ENCODE data around the gene BRIX1.
A peak's percentile ranks its signal among the peaks of the same experiment; 100 is the strongest.
"Not testable (repeated sequence)": the region's sequence is repeated elsewhere in the genome, so short reads cannot be mapped to it uniquely, and the experiment has no call there.

Gene BRIX1

DNA sequence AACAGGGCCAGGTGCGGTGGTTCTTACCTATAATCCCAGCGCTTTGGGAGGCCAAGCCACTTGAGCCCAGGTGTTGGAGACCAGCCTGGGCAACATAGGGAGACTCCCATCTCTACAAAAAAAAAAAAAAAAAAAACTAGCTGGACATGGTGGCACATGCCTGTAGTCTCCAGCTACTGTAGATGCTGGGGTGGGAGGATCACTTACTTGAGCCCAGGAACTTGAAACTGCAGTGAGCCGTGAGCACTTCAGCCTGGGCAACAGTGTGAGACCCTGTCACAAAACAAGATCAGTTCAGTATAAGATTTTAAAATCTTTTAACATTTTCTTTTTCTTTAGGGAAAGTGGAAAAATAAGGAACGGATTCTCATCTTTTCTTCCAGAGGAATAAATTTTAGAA is 2.5 kb downstream of the BRIX1 start:
- CTCF ChIA-PET, result interaction anchor here (0.7 to 3.5 kb wide), 6 partner anchors 12 to 442 kb away, joined by 3 to 25 read pairs (median 6); partner anchors contain the start of gene DNAJC21
- no peak for DNase-seq (ENCODE audit: extremely low spot score)
- POLR2A ChIA-PET, result interaction anchor here (4.7 kb wide), 1 partner anchor 11 kb away, joined by 41 read pairs; the partner anchor contains the start of gene DNAJC21
- TF ChIP-seq, protein P1, sequence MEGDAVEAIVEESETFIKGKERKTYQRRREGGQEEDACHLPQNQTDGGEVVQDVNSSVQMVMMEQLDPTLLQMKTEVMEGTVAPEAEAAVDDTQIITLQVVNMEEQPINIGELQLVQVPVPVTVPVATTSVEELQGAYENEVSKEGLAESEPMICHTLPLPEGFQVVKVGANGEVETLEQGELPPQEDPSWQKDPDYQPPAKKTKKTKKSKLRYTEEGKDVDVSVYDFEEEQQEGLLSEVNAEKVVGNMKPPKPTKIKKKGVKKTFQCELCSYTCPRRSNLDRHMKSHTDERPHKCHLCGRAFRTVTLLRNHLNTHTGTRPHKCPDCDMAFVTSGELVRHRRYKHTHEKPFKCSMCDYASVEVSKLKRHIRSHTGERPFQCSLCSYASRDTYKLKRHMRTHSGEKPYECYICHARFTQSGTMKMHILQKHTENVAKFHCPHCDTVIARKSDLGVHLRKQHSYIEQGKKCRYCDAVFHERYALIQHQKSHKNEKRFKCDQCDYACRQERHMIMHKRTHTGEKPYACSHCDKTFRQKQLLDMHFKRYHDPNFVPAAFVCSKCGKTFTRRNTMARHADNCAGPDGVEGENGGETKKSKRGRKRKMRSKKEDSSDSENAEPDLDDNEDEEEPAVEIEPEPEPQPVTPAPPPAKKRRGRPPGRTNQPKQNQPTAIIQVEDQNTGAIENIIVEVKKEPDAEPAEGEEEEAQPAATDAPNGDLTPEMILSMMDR (IDR thresholded peaks at IDR 0.05; ENCODE audit: control extremely low read depth, extremely low read depth, low read depth, missing control alignments), result no peak

DNA sequence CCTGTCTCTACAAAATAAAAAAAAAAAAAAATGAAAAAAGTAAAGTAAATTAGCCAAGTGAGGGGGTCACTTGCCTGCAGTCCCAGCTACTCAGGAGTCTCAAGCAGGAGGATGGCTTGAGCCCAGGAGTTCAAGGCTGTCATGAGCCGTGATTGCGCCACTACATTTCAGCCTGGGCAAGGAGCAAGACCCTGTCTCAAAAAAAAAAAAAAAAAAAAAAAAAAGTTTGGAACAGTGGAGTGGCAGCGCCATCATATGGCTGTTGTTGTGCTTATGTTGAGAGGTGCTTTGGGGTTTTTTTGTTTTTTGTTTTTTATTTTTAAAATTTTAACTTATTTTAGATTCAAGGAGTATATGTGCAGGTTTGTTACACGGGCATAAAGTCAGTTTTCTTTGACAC is 3.6 kb downstream of the BRIX1 start:
- ChIA-PET POLR2A (no interaction called here), CTCF (interaction anchor here (0.8 to 2.1 kb wide), 2 partner anchors 10 to 15 kb away, joined by 3 to 6 read pairs; partner anchors contain the start of gene DNAJC21)
- TF ChIP-seq, protein P1 (IDR thresholded peaks at IDR 0.05; ENCODE audit: control extremely low read depth, extremely low read depth, low read depth, missing control alignments), result no peak
- no peak for DNase-seq (ENCODE audit: extremely low spot score)

GRCh38 chr5:34923256-34923655 is 7.7 kb downstream of the BRIX1 start:
- DNase-seq (ENCODE audit: extremely low spot score); POLR2A ChIA-PET: not testable (repeated sequence)
- CTCF ChIA-PET, result interaction anchor here (0.8 to 3.5 kb wide), 3 partner anchors 8 to 80 kb away, joined by 3 to 11 read pairs (median 3); partner anchors contain the start of genes BRIX1 and RAD1

DNA sequence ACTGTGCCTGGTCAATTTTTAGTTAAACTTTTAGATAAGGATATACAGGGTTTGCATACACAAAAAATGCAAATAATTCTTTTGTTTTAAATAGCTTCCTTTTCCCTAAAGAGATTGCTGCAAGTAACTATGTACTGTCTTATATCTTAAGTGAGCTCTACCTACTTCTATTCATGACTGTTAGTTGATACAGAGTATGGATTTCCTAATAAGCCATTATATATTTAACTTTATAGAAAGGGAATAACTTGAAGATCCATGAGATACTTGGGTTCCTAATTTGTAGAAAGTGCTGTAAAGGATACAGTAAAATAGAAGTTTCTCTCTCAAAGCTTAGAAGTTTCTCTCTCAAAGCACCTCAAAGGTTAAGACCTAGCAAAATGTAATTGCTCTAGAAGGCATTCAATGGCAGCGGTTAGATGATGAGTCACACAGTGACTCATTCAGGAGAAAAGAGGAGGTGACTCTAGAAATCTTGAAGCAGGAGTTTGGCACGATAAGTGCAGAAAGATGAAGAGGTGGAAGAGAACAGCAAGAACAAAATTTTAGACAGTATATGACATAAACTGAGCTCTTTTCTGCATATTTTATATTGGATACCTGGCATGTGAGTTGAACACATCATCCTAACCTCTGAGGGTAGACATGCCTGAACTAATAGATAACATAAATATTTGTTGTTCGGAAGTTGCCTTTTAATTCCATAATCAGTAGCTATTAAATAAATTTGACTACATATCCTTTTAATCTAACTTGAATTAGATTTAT is 8.4 kb downstream of the BRIX1 start:
- POLR2A ChIA-PET, result no interaction called here

GRCh38 chr5:34924462-34924765 is 8.9 kb downstream of the BRIX1 start:
- ChIA-PET POLR2A (no interaction called here), CTCF (interaction anchor here (1.5 to 3.5 kb wide), 2 partner anchors 9 to 26 kb away, joined by 4 to 11 read pairs; partner anchors contain the start of genes BRIX1 and RAD1)
- TF ChIP-seq, protein P1 (IDR thresholded peaks at IDR 0.05; ENCODE audit: control extremely low read depth, extremely low read depth, low read depth, missing control alignments), result no peak
- no peak for DNase-seq (ENCODE audit: extremely low spot score)

More for the DNA sequence above, 8.4 kb downstream of the BRIX1 start:
- CTCF ChIA-PET, result interaction anchor here (0.8 to 3.5 kb wide), 4 partner anchors 8 to 80 kb away, joined by 3 to 11 read pairs (median 4); partner anchors contain the start of genes BRIX1 and RAD1
- TF ChIP-seq, protein P1 (IDR thresholded peaks at IDR 0.05; ENCODE audit: control extremely low read depth, extremely low read depth, low read depth, missing control alignments), result no peak
- peak; percentile 24 for DNase-seq (ENCODE audit: extremely low spot score)

GRCh38 chr5:34926318-34926888 is 10.9 kb downstream of the BRIX1 start:
- TF ChIP-seq, protein P1 (IDR thresholded peaks at IDR 0.05; ENCODE audit: control extremely low read depth, extremely low read depth, low read depth, missing control alignments), result no peak
- ChIA-PET POLR2A (no interaction called here), CTCF (interaction anchor here (3.5 kb wide), 1 partner anchor 11 kb away, joined by 11 read pairs; the partner anchor contains the start of genes BRIX1 and RAD1)
- no peak for DNase-seq (ENCODE audit: extremely low spot score)

GRCh38 chr5:34927785-34928184 is 12.3 kb downstream of the BRIX1 start:
- ChIA-PET CTCF (no interaction called here), POLR2A (interaction anchor here (3.6 kb wide), 1 partner anchor 12 kb away, joined by 41 read pairs; the partner anchor contains the start of genes BRIX1 and RAD1)
- DNase-seq (ENCODE audit: extremely low spot score), result no peak
- TF ChIP-seq, protein P1 (IDR thresholded peaks at IDR 0.05; ENCODE audit: control extremely low read depth, extremely low read depth, low read depth, missing control alignments), result no peak
